CD4-positive, alpha-beta T cell treated with Interleukin-6 at 100 ng/mL for 8 hours (primary cell): ENCODE measurements around the gene ACP1.

Experiments
- DNase-seq: peaks from one replicate; pipeline ENCODE4 v3.0.0-alpha.2; 2020; ENCODE audit warnings: mixed read lengths, low spot score

ACP1 gene

DNA sequence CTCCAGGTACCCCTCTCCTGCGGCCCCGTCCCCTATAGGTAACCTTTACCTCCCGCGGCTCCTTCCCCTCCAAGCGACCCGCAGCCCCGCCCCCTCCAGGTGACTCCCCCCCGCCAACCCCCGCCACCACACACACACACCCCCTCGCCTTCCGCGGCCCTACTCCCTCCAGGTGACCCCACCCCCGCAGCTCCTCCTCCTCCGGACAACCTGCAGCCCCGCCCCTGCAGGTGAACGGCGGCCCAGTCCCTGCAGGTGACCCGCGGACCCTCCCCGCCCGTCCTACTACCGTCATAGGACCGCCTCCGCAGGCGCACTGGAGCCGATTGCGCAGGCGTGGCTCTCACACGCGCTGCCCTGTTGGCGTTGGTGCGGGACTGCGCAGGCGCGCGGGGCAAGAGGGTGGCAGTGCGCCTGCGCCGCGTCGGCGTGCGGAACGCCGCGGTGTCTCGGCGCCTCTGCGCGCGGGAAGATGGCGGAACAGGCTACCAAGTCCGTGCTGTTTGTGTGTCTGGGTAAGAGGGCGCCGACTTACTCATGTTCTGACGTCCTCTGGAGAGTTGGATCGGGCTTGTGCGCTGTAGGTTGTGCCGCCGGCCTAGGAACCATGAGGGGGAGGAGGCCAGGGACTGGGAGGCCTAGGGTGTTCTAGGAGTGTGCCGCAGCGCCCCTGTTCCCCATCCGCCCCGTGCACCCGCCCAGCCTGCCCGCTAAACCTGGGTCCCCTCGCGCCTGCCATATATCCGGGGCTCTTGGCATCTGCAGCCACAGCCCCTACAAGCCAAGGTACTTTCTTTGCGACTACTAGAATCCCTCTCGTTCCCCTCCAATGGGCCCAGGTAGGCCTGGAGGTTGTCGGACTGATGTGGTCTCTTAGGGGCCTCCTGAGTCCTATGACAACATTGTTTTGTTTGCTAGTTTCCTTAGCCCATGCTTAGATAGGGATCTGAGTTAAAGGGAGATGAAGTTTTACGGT is at the start of gene ACP1:
Gene ACP1 (plus strand): TSS at position 455 of the 976 bp plus-strand sequence. CDS start 18 bp downstream, at position 473.
- peak; percentile 95 for DNase-seq

DNA sequence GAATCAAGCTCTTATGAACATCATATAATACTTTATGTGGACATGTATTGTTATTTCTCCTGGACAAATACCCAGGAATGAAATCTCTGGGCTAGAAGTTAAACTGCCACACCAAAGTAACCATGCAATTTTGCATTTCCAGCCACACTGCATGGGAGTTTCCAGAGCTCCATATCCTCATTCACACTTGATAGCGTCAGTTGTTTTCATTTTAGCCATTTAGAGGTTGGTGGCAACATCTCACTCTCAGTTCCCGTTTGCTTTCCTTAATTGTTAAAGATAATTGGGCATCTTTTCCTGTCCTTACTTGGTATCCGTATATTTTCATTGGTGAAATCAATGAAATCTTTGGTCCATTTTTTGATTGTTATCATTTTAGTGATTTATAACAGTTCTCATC is 48.7 kb upstream of the ACP1 start:
- DNase-seq: no peak

DNA sequence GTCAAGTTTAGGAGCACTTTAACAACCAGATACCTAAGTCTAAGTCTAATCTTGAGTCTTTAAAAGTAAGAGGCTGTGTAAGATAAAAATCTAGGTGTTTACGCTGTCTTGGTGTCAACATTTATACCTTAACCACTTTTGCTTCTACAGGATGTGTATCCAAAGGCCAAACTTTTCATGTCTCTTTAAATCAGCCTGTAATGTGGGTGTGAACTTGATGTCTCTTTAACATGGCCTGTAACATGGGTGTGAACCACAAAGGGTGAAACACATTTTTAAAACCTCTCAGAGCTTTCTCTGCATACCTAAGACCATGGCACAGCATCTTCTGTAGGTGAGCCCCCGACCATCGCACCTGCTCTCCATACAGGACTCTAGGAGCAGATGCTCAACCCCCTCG is 41.3 kb upstream of the ACP1 start:
- no peak for DNase-seq

DNA sequence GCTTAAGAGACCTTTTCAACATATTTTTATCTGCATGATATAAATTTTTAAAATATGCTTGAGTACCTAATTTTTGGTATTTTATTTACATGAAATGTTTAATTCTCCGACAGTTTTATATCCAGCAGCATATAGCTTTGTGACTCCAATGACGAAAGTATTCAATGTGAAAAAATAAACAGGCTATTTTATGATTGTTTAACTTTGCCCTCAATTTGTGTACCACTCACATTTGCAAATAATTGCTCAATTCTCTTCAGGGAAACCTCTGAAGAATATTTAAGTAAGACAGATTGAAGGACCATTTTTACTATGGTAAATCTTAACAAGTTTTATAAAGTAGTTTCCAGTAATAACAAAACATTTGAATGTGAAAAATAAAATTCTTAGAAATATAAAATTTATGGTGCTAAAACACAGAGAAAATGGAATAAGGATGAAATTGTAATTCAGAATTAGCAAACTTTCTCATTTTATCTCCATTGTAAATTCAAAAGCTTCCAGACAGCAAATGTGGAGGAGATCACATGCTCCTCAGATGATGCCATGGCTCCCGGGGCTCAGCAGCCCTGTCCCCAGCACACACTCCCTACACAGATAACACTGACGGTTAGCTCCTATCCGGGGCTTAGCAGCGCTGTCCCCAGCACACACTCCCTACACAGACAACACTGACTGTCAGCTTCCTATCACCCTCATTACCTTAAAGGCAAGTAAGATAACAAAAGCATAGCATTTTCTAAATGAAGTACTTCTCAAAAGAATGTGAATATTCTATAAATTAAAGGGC is 40.6 kb upstream of the ACP1 start:
- DNase-seq: no peak

- DNase-seq: no peak
Measured at GRCh38 chr2:228115-228514, 36.6 kb upstream of the ACP1 start.

- DNase-seq: no peak
Measured at GRCh38 chr2:228518-229278, 36.0 kb upstream of the ACP1 start.

DNA sequence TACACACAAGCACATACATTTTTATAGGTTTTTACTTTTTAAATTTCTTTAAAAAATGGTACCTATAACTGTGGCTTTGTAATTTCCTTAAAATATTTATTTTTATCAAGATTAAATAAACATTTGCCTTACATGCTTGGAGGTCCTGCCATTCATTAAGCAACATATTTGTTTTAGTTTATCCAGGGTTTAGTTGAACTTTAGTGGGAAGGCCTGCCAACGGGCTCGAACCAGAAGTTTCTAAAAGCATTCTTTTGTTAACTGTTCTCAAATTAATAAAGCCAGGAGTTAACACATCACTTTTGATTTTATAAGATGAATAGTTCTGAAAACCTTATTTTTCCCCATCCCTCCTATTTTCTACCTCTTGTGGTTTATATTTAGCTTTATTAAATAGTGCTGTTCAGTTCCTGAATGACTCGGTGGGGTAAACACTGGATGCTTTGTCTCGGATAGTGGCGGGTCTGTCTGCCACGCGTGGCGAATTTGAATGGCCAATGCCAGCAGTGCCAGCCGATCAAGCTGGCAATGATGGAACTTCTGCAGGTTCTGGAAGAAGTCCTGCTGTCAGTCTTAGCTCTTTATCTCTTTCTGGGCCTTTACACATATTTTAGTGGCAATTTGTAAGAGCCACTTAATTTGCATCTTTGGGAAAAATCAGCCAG is 33.1 kb upstream of the ACP1 start:
- no peak for DNase-seq

GRCh38 chr2:233030-233429 is 31.7 kb upstream of the ACP1 start:
- no peak for DNase-seq

GRCh38 chr2:234421-234820 is 30.3 kb upstream of the ACP1 start:
- DNase-seq: no peak

DNA sequence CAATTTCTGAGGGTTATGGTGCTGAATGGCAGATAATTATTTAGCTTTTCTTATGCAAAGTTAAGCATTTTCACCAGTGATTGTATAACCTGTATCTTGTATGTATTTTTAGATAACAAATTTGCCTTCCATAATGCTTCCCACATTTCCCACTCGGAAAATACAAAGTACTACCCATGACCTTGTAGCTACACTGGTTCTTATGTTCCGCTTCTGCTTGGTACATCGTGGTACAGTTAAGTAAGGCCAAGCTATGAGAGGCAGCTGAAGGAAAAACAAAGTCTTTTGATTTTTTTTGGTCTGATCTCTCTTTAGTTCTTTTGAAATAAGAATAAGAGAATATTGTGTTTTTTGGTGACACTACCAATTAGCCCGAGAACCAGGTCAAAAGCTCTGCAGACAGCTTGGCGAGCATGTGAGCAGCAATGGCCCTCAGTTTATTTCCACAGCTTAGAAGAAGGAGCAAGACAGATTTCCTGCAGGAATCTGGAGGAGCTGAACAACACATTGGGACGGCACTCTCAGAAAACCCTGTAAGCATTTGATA is 27.7 kb upstream of the ACP1 start:
- DNase-seq: no peak

GRCh38 chr2:237878-238277 is 26.9 kb upstream of the ACP1 start:
- no peak for DNase-seq

GRCh38 chr2:238431-238830 is 26.3 kb upstream of the ACP1 start:
- no peak for DNase-seq

DNA sequence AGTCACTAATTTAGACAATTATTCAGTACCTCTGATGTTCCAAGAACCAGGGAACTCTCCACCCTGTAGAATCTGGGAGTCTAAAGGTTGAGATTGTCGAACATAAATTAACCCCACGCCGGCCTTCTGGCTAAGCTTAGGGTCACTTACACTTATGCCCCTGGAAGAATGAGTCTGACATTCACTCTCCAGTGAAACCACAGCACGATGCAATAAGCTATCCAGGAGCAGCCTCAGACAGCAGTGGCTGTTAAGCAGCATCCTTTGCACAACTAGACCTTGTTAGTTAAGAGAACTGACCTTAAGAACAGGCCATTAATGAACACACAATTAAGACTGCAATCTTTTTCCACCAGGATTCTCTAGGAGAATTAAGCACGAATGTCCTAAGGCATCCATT is 25.9 kb upstream of the ACP1 start:
- no peak for DNase-seq

- no peak for DNase-seq
Measured at GRCh38 chr2:244547-244946, 20.2 kb upstream of the ACP1 start.

GRCh38 chr2:246489-247144 is 18.1 kb upstream of the ACP1 start:
- peak; percentile 54 for DNase-seq

GRCh38 chr2:248724-249123 is 16.0 kb upstream of the ACP1 start:
- no peak for DNase-seq

DNA sequence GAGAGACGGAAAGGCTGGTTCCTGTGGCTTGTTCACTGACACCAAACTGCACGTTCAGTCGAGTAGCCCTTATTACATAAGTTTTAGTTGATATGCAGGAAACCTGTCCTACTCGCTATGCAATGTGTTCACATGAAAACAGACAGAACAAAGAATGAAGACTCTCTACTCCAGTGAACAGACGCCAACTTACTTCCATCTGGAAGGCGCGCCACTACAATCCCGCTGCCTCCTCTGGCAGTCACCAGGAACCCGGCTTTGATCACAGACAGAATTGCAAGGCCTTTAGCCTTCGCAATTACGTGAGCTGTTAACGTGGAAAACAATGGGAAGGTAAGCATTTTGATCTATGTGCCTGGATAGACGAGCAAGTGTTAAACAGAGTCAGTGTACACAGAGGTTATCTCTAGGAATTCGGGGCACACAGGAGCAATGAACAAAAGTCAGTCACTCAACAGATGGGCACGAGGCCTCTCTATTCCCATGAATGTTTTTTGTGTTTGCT is 15.2 kb upstream of the ACP1 start:
- DNase-seq: no peak

- DNase-seq: no peak
Measured at GRCh38 chr2:252001-252602, 12.6 kb upstream of the ACP1 start.

DNA sequence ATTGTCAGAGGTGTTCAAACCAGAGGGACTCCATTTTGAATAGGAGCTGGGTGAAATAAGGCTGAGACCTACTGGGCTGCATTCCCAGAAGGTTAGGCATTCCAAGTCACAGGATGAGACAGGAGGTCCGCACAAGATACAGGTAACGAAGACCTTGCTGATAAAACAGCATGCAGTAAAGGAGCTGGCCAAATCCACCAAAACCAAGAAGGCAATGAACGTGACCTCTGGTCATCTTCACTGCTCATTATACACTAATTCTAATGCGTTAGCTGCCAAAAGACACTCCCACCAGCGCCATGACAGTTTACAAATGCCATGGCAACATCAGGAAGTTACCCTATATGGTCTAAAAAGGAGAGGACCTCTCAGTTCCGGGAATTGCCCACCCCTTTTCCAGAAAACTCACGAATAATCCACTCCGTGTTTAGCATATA is 11.5 kb upstream of the ACP1 start:
- no peak for DNase-seq

DNA sequence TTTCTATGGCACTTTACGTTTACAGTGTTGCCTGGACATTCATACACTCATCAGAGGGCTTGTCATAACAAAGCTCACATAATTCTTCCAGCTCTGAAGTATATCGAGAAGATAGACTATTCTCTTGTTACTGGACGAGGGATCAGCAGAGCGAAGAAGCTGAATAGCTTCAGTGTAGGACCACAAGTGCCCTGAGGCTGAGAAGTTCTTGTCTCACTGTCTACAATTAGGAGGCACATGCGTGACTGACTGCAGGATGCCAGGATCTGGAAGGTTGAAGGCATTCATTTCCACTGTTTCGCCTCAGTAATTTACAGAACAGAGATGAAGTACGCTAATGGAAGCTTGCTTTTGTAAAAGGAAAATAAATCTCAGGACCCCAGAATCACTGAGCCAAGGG is 10.5 kb upstream of the ACP1 start:
- DNase-seq: no peak
